Left ventricle myocardium inferior (tissue), 1 donor: ENCODE data around the gene EPHA2. TPM values are rescaled to one million over a fixed set of nuclear protein-coding genes. Genes with fewer than 3 reads are reported as not detected.

ENCODE experiments used
- DNase-seq: peaks from one replicate; pipeline ENCODE4 v3.0.0-alpha.2; 2020
- H3K27ac ChIP-seq: fragments of 200-600 bp; replicated peaks from 2 replicates; pipeline ENCODE4 v1.8.0; 2021
- H3K27me3 ChIP-seq: fragments of 200-600 bp; 2 replicates; pipeline ENCODE4 v1.8.0; 2021; ENCODE audit warnings: low read depth
- H3K36me3 ChIP-seq: fragments of 200-600 bp; 2 replicates; pipeline ENCODE4 v1.8.0; 2021
- H3K4me1 ChIP-seq: fragments of 200-600 bp; 2 replicates; pipeline ENCODE4 v1.8.0; 2021
- H3K4me3 ChIP-seq: fragments of 200-600 bp; 2 replicates; pipeline ENCODE4 v1.8.0; 2021; ENCODE audit warnings: mild to moderate bottlenecking, moderate library complexity
- H3K9me3 ChIP-seq: fragments of 200-600 bp; replicated peaks from 2 replicates; pipeline ENCODE4 v1.8.0; 2021
- intact Hi-C: fragments of 100-400 bp; cut with micrococcal nuclease; formaldehyde crosslinking; loops from one replicate; pipeline ENCODE4 v1.11.0; 2022
- long read RNA-seq: library from polyadenylated mRNA; unstranded; transcript quantifications from one replicate; pipeline ENCODE4 v2.0.0, GENCODE V29; 2021
- total RNA-seq: library from RNA; stranded (reverse); fragmentation: NEBNext Ultra II Directional; extraction: Animal tissue kit (Norgen Biotek cat#: 25700); gene quantifications from one replicate; pipeline ENCODE4 v1.2.1, GENCODE V29; 2021
- TF ChIP-seq, protein P1 (sequence below): fragments of 200-600 bp; IDR thresholded peaks from 2 replicates; pipeline ENCODE4 v1.8.0; 2021; ENCODE audit warnings: antibody characterized with exemption, mild to moderate bottlenecking, borderline replicate concordance
- donor health status: DM: no; HTN: yes; CAD: no; lungs with severe emphysema.

EPHA2 gene
- total RNA-seq, result 9.6 TPM
- long read RNA-seq, transcript EPHA2-201 (17 exons, 3,964 nt), result major isoform, 6 of 14 reads
- long read RNA-seq, partial matches to known transcripts, result 7 of 14 reads
- long read RNA-seq, other reads (novel, unspliced or antisense), result 1 of 14 reads

DNA sequence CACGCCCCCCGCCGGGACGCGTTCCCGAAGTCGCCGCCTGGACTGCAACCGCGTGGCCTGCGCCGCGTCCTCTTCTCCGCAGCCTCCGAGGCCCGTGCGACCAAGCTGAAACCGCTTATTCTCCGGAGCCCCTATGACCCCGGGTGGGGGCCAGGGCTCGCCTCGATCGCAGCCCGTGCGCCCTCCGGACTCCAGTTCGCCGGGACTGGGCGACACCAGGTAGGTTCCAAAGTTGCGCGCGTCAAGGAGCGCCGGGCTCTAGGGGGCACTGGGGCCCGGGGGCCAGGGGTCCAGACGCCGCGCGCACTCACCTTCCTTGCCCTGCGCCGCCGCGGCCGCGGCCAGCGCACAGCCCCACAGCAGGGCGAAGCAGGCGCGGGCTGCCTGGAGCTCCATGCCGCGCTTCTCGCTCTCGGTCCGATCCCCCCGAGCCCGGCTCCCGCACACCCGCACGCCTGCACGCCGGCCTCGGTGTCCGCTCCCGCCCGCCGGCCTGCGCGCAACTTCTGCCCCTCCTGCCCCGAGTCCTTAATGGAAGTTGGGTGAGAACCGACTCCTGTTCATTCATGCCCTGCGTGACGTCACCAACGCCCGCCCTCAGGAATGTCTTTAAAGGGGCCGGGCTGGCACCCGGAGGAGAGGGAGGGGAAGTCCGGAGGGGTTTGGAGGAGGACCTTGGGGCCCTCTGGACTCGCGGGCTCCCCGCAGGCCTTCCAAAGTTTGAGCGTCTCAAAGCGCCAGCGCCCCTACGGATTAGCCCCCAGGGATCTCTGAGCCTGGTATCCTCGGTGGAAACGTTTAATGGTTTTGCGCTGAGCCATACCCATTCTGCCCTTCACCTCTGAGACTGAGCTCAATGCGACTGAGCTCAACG, at the start of gene EPHA2:
Gene EPHA2, minus strand, starts transcription at position 533 of the 874 bp plus-strand sequence. Its CDS starts 137 bp downstream, at position 396.
- Histone ChIP-seq H3K9me3 (no peaks in the 10 kb centered on the region), H3K27ac (peak within 1 kb of the TSS; percentile 94), H3K4me1 (peaks cover 61% of the 10 kb centered on the region), H3K36me3 (no peaks in the 10 kb centered on the region), H3K27me3 (no peaks in the 10 kb centered on the region), H3K4me3 (peak within 1 kb of the TSS; percentile 88)
- peak; percentile 91 for DNase-seq
- intact Hi-C loops, result no loop called here
- TF ChIP-seq, protein P1, sequence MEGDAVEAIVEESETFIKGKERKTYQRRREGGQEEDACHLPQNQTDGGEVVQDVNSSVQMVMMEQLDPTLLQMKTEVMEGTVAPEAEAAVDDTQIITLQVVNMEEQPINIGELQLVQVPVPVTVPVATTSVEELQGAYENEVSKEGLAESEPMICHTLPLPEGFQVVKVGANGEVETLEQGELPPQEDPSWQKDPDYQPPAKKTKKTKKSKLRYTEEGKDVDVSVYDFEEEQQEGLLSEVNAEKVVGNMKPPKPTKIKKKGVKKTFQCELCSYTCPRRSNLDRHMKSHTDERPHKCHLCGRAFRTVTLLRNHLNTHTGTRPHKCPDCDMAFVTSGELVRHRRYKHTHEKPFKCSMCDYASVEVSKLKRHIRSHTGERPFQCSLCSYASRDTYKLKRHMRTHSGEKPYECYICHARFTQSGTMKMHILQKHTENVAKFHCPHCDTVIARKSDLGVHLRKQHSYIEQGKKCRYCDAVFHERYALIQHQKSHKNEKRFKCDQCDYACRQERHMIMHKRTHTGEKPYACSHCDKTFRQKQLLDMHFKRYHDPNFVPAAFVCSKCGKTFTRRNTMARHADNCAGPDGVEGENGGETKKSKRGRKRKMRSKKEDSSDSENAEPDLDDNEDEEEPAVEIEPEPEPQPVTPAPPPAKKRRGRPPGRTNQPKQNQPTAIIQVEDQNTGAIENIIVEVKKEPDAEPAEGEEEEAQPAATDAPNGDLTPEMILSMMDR, result no peak

DNA sequence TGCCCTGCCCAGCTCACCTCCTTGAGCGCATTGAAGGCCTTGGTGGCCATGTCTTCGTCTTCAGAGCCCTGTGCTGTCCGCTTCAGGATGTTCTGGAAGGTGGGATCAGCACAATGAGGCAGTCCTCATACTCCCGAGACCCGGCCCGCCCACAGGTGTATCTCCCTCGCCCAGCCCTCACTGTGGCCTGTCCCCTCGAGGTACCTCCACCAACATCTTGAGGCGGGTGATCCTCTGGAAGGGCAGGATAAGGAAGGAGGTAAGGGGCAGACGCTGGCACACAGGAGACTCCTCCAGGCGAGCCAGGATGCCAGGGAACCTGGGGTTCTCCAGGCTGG, 49.4 kb upstream of the EPHA2 start:
- DNase-seq, result no peak
- intact Hi-C loops, result no loop called here
- Histone ChIP-seq H3K36me3 (peaks cover 5% of the 10 kb centered on the region), H3K27ac (peak overlapping the region; percentile 95), H3K4me3 (peak overlapping the region; percentile 67), H3K27me3 (no peaks in the 10 kb centered on the region), H3K4me1 (peaks cover 20% of the 10 kb centered on the region), H3K9me3 (no peaks in the 10 kb centered on the region)
- TF ChIP-seq, protein P1, result no peak

DNA sequence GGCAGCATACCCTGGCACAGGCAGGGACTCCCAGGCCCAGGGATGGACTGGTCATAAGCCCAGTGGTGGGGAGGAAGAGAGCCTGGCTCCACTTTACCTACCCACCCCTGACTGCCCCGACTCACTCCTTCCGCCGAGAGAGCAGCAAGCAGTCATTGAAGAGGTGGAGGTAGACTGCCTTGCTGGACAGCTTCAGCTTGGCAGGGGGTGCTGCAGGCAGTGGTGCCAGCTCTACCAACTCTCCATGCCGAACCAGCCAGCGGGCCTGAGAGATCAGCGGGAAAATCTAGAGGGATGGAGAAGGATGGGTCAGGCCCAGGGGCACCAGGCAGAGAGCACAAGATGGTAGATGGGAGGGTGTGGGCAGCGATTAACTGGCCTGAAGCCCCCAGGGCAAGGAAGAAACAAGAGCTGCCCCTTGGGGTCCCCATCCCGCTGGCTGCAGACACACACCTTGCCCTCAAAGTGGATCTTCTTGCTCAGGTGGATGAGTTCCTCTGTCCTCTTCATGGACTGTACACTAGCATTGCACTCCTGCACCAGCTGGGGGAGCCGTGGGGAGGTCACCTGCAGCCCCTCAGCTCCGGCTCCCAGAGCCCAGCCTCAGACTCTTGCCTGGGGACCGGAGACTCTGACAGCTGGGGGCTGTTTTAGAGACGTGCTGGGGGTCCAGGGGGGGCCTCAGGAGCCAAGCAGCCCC, 48.9 kb upstream of the EPHA2 start:
- no peak overlapping the region for H3K4me3 ChIP-seq
- H3K4me1 ChIP-seq, result peaks cover 20% of the 10 kb centered on the region
- no peaks in the 10 kb centered on the region for H3K27me3 ChIP-seq
- TF ChIP-seq, protein P1, result peak; percentile 53
- H3K9me3 ChIP-seq, result no peaks in the 10 kb centered on the region
- intact Hi-C loops, result no loop called here
- no peak for DNase-seq
- no peak overlapping the region for H3K27ac ChIP-seq
- peaks cover 5% of the 10 kb centered on the region for H3K36me3 ChIP-seq

DNA sequence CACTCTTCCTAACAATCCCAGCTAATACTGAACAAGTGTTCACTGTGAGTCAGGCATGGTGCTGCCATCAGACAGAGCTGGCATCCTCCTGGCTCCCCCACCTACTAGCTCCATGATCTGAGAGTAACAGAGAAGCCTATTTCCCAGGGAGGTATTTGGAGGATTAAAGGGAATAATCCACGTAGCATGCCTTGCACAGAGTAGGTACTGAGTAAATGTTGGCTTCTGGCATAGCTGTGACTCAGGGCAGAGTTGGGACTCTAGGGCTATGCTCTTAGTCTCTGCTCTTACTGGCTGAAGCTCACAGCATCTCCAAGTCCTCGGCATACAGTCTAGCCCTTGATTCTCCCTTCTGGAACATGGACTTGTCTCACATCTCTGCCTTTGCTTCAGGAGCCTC, 48.3 kb upstream of the EPHA2 start:
- H3K27me3 ChIP-seq, result no peaks in the 10 kb centered on the region
- intact Hi-C loops, result no loop called here
- TF ChIP-seq, protein P1, result no peak
- peaks cover 5% of the 10 kb centered on the region for H3K36me3 ChIP-seq
- H3K4me3 ChIP-seq, result no peak overlapping the region
- no peak overlapping the region for H3K27ac ChIP-seq
- no peaks in the 10 kb centered on the region for H3K9me3 ChIP-seq
- DNase-seq, result no peak
- H3K4me1 ChIP-seq, result peaks cover 20% of the 10 kb centered on the region

DNA sequence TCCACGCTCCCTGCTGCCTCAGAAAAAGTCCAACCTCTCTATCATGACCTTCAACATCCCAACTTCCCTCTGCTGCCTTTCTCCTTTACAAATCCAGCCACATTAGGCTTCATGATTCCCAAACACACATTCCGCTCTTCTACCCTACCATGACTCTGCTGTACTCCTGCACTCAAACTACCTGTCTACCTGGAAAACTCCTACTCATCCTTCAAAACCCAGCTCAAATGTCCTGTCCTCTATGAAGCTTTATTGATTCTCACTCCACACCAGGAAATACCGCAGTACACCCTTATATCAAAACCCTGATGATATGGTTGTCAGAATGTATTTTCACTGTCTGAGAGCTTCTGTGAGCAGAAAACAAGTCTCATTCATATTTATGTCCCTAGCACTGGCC, 47.7 kb upstream of the EPHA2 start:
- H3K4me1 ChIP-seq, result peaks cover 20% of the 10 kb centered on the region
- TF ChIP-seq, protein P1, result no peak
- intact Hi-C loops, result no loop called here

More for the DNA sequence above, 47.7 kb upstream of the EPHA2 start:
- H3K36me3 ChIP-seq, result peaks cover 5% of the 10 kb centered on the region
- H3K4me3 ChIP-seq, result no peak overlapping the region
- no peak for DNase-seq
- no peaks in the 10 kb centered on the region for H3K9me3 ChIP-seq
- H3K27ac ChIP-seq, result no peak overlapping the region
- no peaks in the 10 kb centered on the region for H3K27me3 ChIP-seq
